ENCODE results near the gene UBASH3B. TPM values are rescaled to one million over a fixed set of nuclear protein-coding genes. Genes with fewer than 3 reads are reported as not detected.

Gene UBASH3B
- polyA plus RNA-seq, 2 donors, result 0.69 to 0.91 TPM

DNA sequence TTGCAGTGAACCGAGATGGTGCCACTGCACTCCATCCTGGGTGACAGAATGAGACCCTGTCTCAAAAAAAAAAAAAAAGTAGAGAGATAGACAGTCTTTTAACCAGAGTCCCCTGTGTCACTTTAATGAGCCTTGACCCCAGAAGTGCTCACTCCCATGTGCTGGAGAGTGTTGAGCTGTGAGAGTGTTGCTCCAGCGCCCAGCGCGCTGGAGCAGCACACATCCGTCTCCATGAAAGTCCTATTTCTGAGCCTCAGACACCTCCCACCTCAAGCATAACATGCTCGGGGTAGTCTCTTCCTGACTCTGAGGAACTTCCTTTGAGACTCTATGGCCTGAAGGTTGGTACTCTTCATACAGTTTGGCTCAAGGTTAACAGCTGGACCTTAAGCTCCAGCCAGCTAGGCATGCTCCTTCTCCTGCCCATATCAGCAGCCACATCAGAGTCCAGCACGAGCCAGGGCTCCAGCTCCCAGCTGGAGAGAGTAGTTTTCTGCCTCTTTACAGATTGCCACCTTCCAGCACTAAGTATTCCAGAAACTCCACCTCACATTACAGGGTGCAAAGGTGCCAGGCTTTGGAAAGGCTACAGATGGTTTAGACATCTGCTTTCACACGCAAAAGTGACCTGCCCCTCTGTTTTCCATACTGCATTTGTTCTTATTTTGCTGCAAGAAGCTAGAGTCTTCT, 29.4 kb upstream of the UBASH3B start:
- no peaks in the 10 kb centered on the region for H3K27me3 ChIP-seq (ENCODE audit: control insufficient read depth in 1 of 2, insufficient read depth in 2 of 2, low read length in 2 of 2)
- H3K36me3 ChIP-seq (ENCODE audit: control insufficient read depth in 2 of 2, insufficient read depth in 2 of 2, low read length in 1 of 2), result no peaks in the 10 kb centered on the region
- H3K4me3 ChIP-seq (ENCODE audit: low read depth in 1 of 2, low read length in 2 of 2), result no peak overlapping the region
- H3K9me3 ChIP-seq (ENCODE audit: control insufficient read depth in 2 of 2, insufficient read depth in 1 of 2, low read depth in 1 of 2, low read length in 1 of 2), result no peaks in the 10 kb centered on the region
- H3K4me1 ChIP-seq (ENCODE audit: control insufficient read depth in 2 of 2, insufficient read depth in 2 of 2, low read length in 1 of 2), result no peaks in the 10 kb centered on the region
- 78% methylated on average over 8 of the region's 8 CpGs for WGBS, 2 donors
- no peak overlapping the region for H3K27ac ChIP-seq (ENCODE audit: low read depth in 2 of 2, low read length in 1 of 2)

GRCh38 chr11:122627745-122628144, 27.8 kb upstream of the UBASH3B start:
- Histone ChIP-seq H3K27ac (ENCODE audit: low read depth in 2 of 2, low read length in 1 of 2) (no peak overlapping the region), H3K4me1 (ENCODE audit: control insufficient read depth in 2 of 2, insufficient read depth in 2 of 2, low read length in 1 of 2) (no peaks in the 10 kb centered on the region), H3K36me3 (ENCODE audit: control insufficient read depth in 2 of 2, insufficient read depth in 2 of 2, low read length in 1 of 2) (no peaks in the 10 kb centered on the region), H3K27me3 (ENCODE audit: control insufficient read depth in 1 of 2, insufficient read depth in 2 of 2, low read length in 2 of 2) (no peaks in the 10 kb centered on the region), H3K9me3 (ENCODE audit: control insufficient read depth in 2 of 2, insufficient read depth in 1 of 2, low read depth in 1 of 2, low read length in 1 of 2) (no peaks in the 10 kb centered on the region), H3K4me3 (ENCODE audit: low read depth in 1 of 2, low read length in 2 of 2) (no peak overlapping the region)
- WGBS, 2 donors, result 80 to 88% methylated on average over 3 of the region's 3 CpGs

GRCh38 chr11:122628810-122629555, 26.5 kb upstream of the UBASH3B start:
- 37 to 44% methylated on average over 9 of the region's 9 CpGs for WGBS, 2 donors
- Histone ChIP-seq H3K36me3 (ENCODE audit: control insufficient read depth in 2 of 2, insufficient read depth in 2 of 2, low read length in 1 of 2) (no peaks in the 10 kb centered on the region), H3K4me3 (ENCODE audit: low read depth in 1 of 2, low read length in 2 of 2) (no peak overlapping the region), H3K27ac (ENCODE audit: low read depth in 2 of 2, low read length in 1 of 2) (no peak overlapping the region), H3K9me3 (ENCODE audit: control insufficient read depth in 2 of 2, insufficient read depth in 1 of 2, low read depth in 1 of 2, low read length in 1 of 2) (no peaks in the 10 kb centered on the region), H3K4me1 (ENCODE audit: control insufficient read depth in 2 of 2, insufficient read depth in 2 of 2, low read length in 1 of 2) (no peaks in the 10 kb centered on the region), H3K27me3 (ENCODE audit: control insufficient read depth in 1 of 2, insufficient read depth in 2 of 2, low read length in 2 of 2) (no peaks in the 10 kb centered on the region)

DNA sequence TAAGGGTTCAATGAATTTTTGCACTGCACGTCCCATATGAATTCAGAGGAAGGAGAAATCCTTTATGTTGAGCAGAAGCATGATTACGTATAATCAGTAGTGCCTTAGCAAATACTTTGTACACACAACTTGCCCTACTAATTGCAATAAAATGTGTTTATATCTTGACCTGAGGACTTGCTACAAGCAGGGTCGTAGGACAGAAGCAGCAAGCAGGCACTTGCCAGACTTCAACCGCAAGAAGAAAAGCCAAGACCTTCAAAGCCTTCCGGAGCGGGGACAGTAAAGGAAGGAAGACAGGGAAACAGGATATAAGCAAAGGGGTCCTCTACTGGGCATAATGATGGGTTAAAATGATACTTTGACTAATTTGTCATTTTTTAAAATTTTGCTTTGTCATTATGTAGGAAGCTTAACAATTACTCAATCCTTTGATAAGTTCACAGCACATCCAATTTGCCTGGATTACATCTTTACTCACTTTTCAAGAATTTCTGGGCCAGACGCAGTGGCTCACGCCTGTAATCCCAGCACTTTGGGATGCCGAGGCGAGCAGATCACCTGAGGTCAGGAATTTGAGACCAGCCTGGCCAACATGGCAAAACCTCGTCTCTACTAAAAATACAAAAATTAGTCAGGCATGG, 23.2 kb upstream of the UBASH3B start:
- Histone ChIP-seq H3K36me3 (ENCODE audit: control insufficient read depth in 2 of 2, insufficient read depth in 2 of 2, low read length in 1 of 2) (no peaks in the 10 kb centered on the region), H3K27ac (ENCODE audit: low read depth in 2 of 2, low read length in 1 of 2) (no peak overlapping the region), H3K4me1 (ENCODE audit: control insufficient read depth in 2 of 2, insufficient read depth in 2 of 2, low read length in 1 of 2) (no peaks in the 10 kb centered on the region), H3K27me3 (ENCODE audit: control insufficient read depth in 1 of 2, insufficient read depth in 2 of 2, low read length in 2 of 2) (no peaks in the 10 kb centered on the region), H3K4me3 (ENCODE audit: low read depth in 1 of 2, low read length in 2 of 2) (no peak overlapping the region), H3K9me3 (ENCODE audit: control insufficient read depth in 2 of 2, insufficient read depth in 1 of 2, low read depth in 1 of 2, low read length in 1 of 2) (no peaks in the 10 kb centered on the region)
- WGBS, 2 donors, result 37 to 60% methylated on average over 11 of the region's 11 CpGs

DNA sequence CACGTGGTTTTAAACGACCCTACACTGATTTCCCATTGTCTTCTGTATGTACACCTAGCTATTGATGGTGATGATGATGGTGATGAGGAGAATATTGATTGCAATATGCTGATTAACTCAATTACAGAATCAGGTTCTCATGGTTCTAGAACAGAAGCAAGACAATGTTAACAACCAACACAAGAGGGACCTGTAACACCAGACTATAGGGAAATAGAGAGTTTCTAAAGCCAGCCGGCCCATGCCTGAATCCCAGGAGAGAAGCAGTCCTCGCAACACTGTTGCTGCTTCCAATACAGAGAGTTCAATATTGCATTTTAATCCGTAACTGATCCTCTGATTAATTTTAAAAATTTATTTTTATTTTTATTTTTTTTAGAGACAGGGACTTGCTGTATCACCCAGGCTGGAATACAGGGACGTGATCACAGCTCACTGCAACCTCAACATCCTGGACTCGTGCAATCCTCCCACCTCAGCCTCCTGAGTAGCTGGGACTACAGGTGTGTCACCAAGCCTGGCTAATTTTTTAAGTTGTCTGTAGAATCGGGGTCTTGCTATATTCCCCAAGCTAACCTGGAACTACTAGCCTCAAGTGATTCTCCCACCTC, 22.2 kb upstream of the UBASH3B start:
- Histone ChIP-seq H3K4me3 (ENCODE audit: low read depth in 1 of 2, low read length in 2 of 2) (no peak overlapping the region), H3K4me1 (ENCODE audit: control insufficient read depth in 2 of 2, insufficient read depth in 2 of 2, low read length in 1 of 2) (no peaks in the 10 kb centered on the region), H3K9me3 (ENCODE audit: control insufficient read depth in 2 of 2, insufficient read depth in 1 of 2, low read depth in 1 of 2, low read length in 1 of 2) (no peaks in the 10 kb centered on the region), H3K27me3 (ENCODE audit: control insufficient read depth in 1 of 2, insufficient read depth in 2 of 2, low read length in 2 of 2) (no peaks in the 10 kb centered on the region), H3K36me3 (ENCODE audit: control insufficient read depth in 2 of 2, insufficient read depth in 2 of 2, low read length in 1 of 2) (no peaks in the 10 kb centered on the region), H3K27ac (ENCODE audit: low read depth in 2 of 2, low read length in 1 of 2) (no peak overlapping the region)
- 58 to 70% methylated on average over 8 of the region's 8 CpGs for WGBS, 2 donors

GRCh38 chr11:122634501-122634900, 21.0 kb upstream of the UBASH3B start:
- WGBS, 2 donors, result 54 to 70% methylated on average over 8 of the region's 8 CpGs
- Histone ChIP-seq H3K36me3 (ENCODE audit: control insufficient read depth in 2 of 2, insufficient read depth in 2 of 2, low read length in 1 of 2) (no peaks in the 10 kb centered on the region), H3K4me3 (ENCODE audit: low read depth in 1 of 2, low read length in 2 of 2) (no peak overlapping the region), H3K4me1 (ENCODE audit: control insufficient read depth in 2 of 2, insufficient read depth in 2 of 2, low read length in 1 of 2) (no peaks in the 10 kb centered on the region), H3K9me3 (ENCODE audit: control insufficient read depth in 2 of 2, insufficient read depth in 1 of 2, low read depth in 1 of 2, low read length in 1 of 2) (no peaks in the 10 kb centered on the region), H3K27me3 (ENCODE audit: control insufficient read depth in 1 of 2, insufficient read depth in 2 of 2, low read length in 2 of 2) (no peaks in the 10 kb centered on the region), H3K27ac (ENCODE audit: low read depth in 2 of 2, low read length in 1 of 2) (no peak overlapping the region)

DNA sequence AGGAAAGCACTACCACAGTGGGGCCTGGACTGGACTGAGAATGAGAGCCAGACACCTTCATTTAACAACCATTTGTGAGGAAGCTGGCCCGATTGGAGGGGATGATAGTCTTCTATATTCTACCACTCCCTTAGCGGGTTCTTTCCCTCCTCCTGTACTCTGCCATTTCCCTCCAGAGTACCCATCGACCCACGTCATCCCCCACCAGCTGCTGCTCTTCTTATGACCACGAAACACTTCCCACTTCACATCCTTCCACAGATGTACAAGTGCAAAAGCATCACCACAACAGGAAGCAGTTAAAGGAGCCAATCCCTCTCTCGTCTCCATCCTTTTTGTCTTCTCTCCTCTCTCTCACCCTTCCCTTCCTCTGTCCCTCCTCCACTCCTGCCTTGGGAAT, 18.0 kb upstream of the UBASH3B start:
- no peak overlapping the region for H3K27ac ChIP-seq (ENCODE audit: low read depth in 2 of 2, low read length in 1 of 2)
- H3K27me3 ChIP-seq (ENCODE audit: control insufficient read depth in 1 of 2, insufficient read depth in 2 of 2, low read length in 2 of 2), result no peaks in the 10 kb centered on the region
- WGBS, 2 donors, result 73% methylated on average over 6 of the region's 6 CpGs
- no peak overlapping the region for H3K4me3 ChIP-seq (ENCODE audit: low read depth in 1 of 2, low read length in 2 of 2)
- no peaks in the 10 kb centered on the region for H3K4me1 ChIP-seq (ENCODE audit: control insufficient read depth in 2 of 2, insufficient read depth in 2 of 2, low read length in 1 of 2)
- H3K9me3 ChIP-seq (ENCODE audit: control insufficient read depth in 2 of 2, insufficient read depth in 1 of 2, low read depth in 1 of 2, low read length in 1 of 2), result no peaks in the 10 kb centered on the region
- H3K36me3 ChIP-seq (ENCODE audit: control insufficient read depth in 2 of 2, insufficient read depth in 2 of 2, low read length in 1 of 2), result no peaks in the 10 kb centered on the region

- peaks cover 0 to 3% of the 10 kb centered on the region in 2 donors for H3K4me1 ChIP-seq (ENCODE audit: control insufficient read depth in 2 of 2, insufficient read depth in 2 of 2, low read length in 1 of 2)
- H3K27ac ChIP-seq (ENCODE audit: low read depth in 2 of 2, low read length in 1 of 2), result no peak overlapping the region
- WGBS, 2 donors, result 30 to 39% methylated on average over 4 of the region's 4 CpGs
Measured at GRCh38 chr11:122642472-122642922, 13.0 kb upstream of the UBASH3B start.

DNA sequence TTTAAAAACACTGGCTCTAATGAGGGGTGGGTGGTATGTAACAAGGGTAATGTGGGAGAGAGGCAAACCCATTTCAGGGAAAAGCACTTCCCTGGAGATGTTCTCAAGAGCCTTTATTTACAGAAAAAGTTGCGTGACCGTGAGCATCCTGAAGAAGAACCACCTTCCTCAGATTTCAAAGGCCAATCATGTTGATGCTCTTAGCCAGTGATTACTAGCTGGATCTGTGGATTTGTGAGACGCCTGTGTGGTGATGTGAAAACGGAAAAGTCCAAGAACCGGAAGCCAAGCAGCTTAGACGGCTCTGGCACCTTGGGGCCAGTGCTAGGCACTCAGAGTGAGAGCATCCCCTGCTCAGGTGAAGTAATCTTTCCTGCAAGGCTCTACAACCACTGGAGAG, 12.6 kb upstream of the UBASH3B start:
- H3K36me3 ChIP-seq (ENCODE audit: control insufficient read depth in 2 of 2, insufficient read depth in 2 of 2, low read length in 1 of 2), result no peaks in the 10 kb centered on the region
- H3K27me3 ChIP-seq (ENCODE audit: control insufficient read depth in 1 of 2, insufficient read depth in 2 of 2, low read length in 2 of 2), result no peaks in the 10 kb centered on the region
- 76 to 79% methylated on average over 6 of the region's 6 CpGs for WGBS, 2 donors
- no peak overlapping the region for H3K27ac ChIP-seq (ENCODE audit: low read depth in 2 of 2, low read length in 1 of 2)
- H3K9me3 ChIP-seq (ENCODE audit: control insufficient read depth in 2 of 2, insufficient read depth in 1 of 2, low read depth in 1 of 2, low read length in 1 of 2), result no peaks in the 10 kb centered on the region
- H3K4me3 ChIP-seq (ENCODE audit: low read depth in 1 of 2, low read length in 2 of 2), result no peak overlapping the region
- H3K4me1 ChIP-seq (ENCODE audit: control insufficient read depth in 2 of 2, insufficient read depth in 2 of 2, low read length in 1 of 2), result peaks cover 0 to 3% of the 10 kb centered on the region in 2 donors

More at GRCh38 chr11:122642472-122642922, 13.0 kb upstream of the UBASH3B start:
- H3K9me3 ChIP-seq (ENCODE audit: control insufficient read depth in 2 of 2, insufficient read depth in 1 of 2, low read depth in 1 of 2, low read length in 1 of 2), result no peaks in the 10 kb centered on the region
- no peaks in the 10 kb centered on the region for H3K27me3 ChIP-seq (ENCODE audit: control insufficient read depth in 1 of 2, insufficient read depth in 2 of 2, low read length in 2 of 2)
- no peaks in the 10 kb centered on the region for H3K36me3 ChIP-seq (ENCODE audit: control insufficient read depth in 2 of 2, insufficient read depth in 2 of 2, low read length in 1 of 2)
- no peak overlapping the region for H3K4me3 ChIP-seq (ENCODE audit: low read depth in 1 of 2, low read length in 2 of 2)

Measured in esophagus (tissue), 2 donors.